Right atrium auricular region (tissue), 2 donors: ENCODE measurements around the gene ASMTL. TPM values are rescaled to one million over a fixed set of nuclear protein-coding genes. Genes with fewer than 3 reads are reported as not detected.
"Not testable (repeated sequence)": the region's sequence is repeated elsewhere in the genome, so short reads cannot be mapped to it uniquely, and the experiment has no call there.

Source experiments
- DNase-seq: peaks from one replicate; pipeline ENCODE4 v3.0.0-alpha.2; 2019; ENCODE audit warnings: low spot score
- H3K27ac ChIP-seq, 2 donors: fragments of 200-600 bp; sonication (generic); 1 replicate in 1 of 2; 2 replicates in 1 of 2; pipeline ENCODE4 v1.5.1; 2016 to 2019
- H3K27me3 ChIP-seq, 2 donors: fragments of 200-600 bp; sonication (generic); one replicate each; pipeline versions ENCODE4 v1.5.1 to v1.6.0; 2017 to 2019
- H3K36me3 ChIP-seq: fragments of 200-600 bp; sonication (generic); one replicate; pipeline ENCODE4 v1.5.1; 2016
- H3K4me1 ChIP-seq, 2 donors: fragments of 200-600 bp; sonication (generic); one replicate each; pipeline versions ENCODE4 v1.5.1 to v1.6.0; 2017 to 2019
- H3K4me3 ChIP-seq, 2 donors: fragments of 200-600 bp; sonication (generic); 1 replicate in 1 of 2; 2 replicates in 1 of 2; pipeline ENCODE4 v1.5.1; 2017 to 2019; ENCODE audit warnings: mild to moderate bottlenecking in 1 of 2, moderate library complexity in 1 of 2
- H3K9me3 ChIP-seq, 2 donors: fragments of 200-600 bp; sonication (generic); one replicate each; pipeline ENCODE4 v1.5.1; 2019
- CTCF ChIP-seq, 2 donors: fragments of 200-600 bp; sonication (generic); IDR thresholded peaks; one replicate each; pipeline ENCODE4 v1.5.1; 2019; ENCODE audit warnings: antibody characterized with exemption in 2 of 2
- total RNA-seq, 2 donors: library from RNA; depleted of rRNA; stranded (reverse); fragments of >200 nt; gene quantifications; one replicate each; pipeline ENCODE4 v1.1.0, GENCODE V29; 2016

ASMTL gene
- total RNA-seq, 2 donors from 2014 or later = 20.1 to 31.9 TPM

- no peak overlapping the region for H3K27ac ChIP-seq
- no peak for DNase-seq
- no peak for TF ChIP-seq CTCF (IDR thresholded peaks at IDR 0.05)
- peaks cover 0 to 18% of the 10 kb centered on the region in 2 donors for H3K4me1 ChIP-seq
- no peaks in the 10 kb centered on the region for H3K36me3 ChIP-seq
- no peaks in the 10 kb centered on the region for H3K9me3 ChIP-seq
- H3K4me3 ChIP-seq = no peak overlapping the region
- H3K27me3 ChIP-seq = no peaks in the 10 kb centered on the region
Observed at GRCh38 chrX:1449823-1450149, 2.9 kb downstream of the ASMTL start.

GRCh38 chrX:1449036-1449822, 3.5 kb downstream of the ASMTL start:
- no peaks in the 10 kb centered on the region for H3K9me3 ChIP-seq
- no peak for DNase-seq
- no peak for TF ChIP-seq CTCF (IDR thresholded peaks at IDR 0.05)
- no peak overlapping the region for H3K4me3 ChIP-seq
- H3K4me1 ChIP-seq = peaks cover 0 to 18% of the 10 kb centered on the region in 2 donors
- no peak overlapping the region for H3K27ac ChIP-seq
- no peaks in the 10 kb centered on the region for H3K27me3 ChIP-seq
- H3K36me3 ChIP-seq = no peaks in the 10 kb centered on the region

- peaks cover 0 to 18% of the 10 kb centered on the region in 2 donors for H3K4me1 ChIP-seq
- not testable (repeated sequence) for H3K9me3 ChIP-seq, H3K4me3 ChIP-seq, H3K27ac ChIP-seq, H3K27me3 ChIP-seq, DNase-seq, H3K36me3 ChIP-seq
Observed at GRCh38 chrX:1448573-1449001, 4.1 kb downstream of the ASMTL start.

GRCh38 chrX:1447969-1448572, 4.6 kb downstream of the ASMTL start:
- not testable (repeated sequence) for DNase-seq, H3K9me3 ChIP-seq

GRCh38 chrX:1446984-1447968, 5.4 kb downstream of the ASMTL start:
- H3K9me3 ChIP-seq, H3K36me3 ChIP-seq, H3K4me3 ChIP-seq, H3K27ac ChIP-seq, DNase-seq, H3K27me3 ChIP-seq: not testable (repeated sequence)
- peaks cover 0 to 15% of the 10 kb centered on the region in 2 donors for H3K4me1 ChIP-seq

More at GRCh38 chrX:1447969-1448572, 4.6 kb downstream of the ASMTL start:
- not testable (repeated sequence) for H3K27ac ChIP-seq, H3K4me3 ChIP-seq, H3K27me3 ChIP-seq, H3K36me3 ChIP-seq
- peaks cover 0 to 18% of the 10 kb centered on the region in 2 donors for H3K4me1 ChIP-seq

- no peak overlapping the region for H3K27ac ChIP-seq
- H3K27me3 ChIP-seq = no peaks in the 10 kb centered on the region
- H3K36me3 ChIP-seq = no peaks in the 10 kb centered on the region
- no peaks in the 10 kb centered on the region for H3K9me3 ChIP-seq
- no peaks in the 10 kb centered on the region for H3K4me1 ChIP-seq
- H3K4me3 ChIP-seq = no peak overlapping the region
- no peak for TF ChIP-seq CTCF (IDR thresholded peaks at IDR 0.05)
- DNase-seq = no peak
Observed at GRCh38 chrX:1444561-1445500, 7.9 kb downstream of the ASMTL start.
